Renal cortical epithelial cell (primary cell): ENCODE data around the gene UGT1A10. TPM values are rescaled to one million over a fixed set of nuclear protein-coding genes. Genes with fewer than 3 reads are reported as not detected.
A peak's percentile ranks its signal among the peaks of the same experiment; 100 is the strongest.
"Not testable (repeated sequence)": the region's sequence is repeated elsewhere in the genome, so short reads cannot be mapped to it uniquely, and the experiment has no call there.

Experiments
- DNase-seq: peaks from one replicate; pipeline ENCODE4 v3.0.0-alpha.2; 2011; ENCODE audit warnings: low read depth
- total RNA-seq: library from RNA; depleted of rRNA; stranded (reverse); fragments of >200 nt; gene quantifications from 2 replicates; pipeline ENCODE4 v1.2.3, GENCODE V29; 2014

The UGT1A10 gene
- total RNA-seq, 1 donor from 2014 or later = not detected

- not testable (repeated sequence) for DNase-seq
These were observed 19.7 kb downstream of the UGT1A10 start for GRCh38 chr2:233655943-233656342.

DNA sequence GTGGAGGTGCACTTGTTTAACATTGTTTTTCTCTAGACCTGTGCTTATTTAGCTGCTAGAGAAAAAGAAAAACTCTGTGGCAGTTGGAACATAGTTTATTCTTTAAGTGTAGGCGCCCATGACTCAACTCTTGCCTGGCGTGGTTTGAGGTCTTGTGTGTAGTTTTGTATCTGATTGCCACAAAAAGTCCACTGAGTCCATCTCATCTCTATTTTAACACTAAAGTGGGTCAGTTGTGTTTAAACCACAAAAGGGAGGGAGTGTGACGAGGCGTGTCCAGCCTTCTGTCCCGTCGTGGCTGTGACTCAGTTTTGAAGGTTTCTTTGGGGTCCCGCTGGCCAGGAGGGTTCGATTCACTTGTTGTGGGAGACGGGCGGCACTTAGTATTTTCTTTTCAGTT is 20.2 kb downstream of the UGT1A10 start:
- DNase-seq = no peak

- no peak for DNase-seq
These were observed 22.4 kb downstream of the UGT1A10 start for GRCh38 chr2:233658610-233659009.

DNA sequence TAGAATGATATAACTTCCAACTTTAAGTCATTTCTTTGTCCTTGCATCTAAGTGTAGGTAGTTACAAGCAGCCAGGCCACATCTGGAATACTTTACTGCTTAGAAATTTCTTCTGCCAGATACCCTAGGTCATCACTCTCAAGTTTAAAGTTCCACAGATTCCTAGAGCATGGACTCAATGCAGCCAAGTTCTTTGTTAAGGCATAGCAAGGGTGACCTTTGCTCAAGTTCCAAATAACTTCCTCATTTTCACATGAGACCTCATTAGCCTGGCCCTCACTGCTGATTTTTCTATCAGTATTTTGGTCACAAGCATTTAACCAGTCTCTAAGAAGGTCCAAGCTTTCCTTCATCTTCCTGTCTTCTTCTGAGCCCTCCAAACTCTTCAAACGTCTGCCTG is 27.7 kb downstream of the UGT1A10 start:
- no peak for DNase-seq

DNA sequence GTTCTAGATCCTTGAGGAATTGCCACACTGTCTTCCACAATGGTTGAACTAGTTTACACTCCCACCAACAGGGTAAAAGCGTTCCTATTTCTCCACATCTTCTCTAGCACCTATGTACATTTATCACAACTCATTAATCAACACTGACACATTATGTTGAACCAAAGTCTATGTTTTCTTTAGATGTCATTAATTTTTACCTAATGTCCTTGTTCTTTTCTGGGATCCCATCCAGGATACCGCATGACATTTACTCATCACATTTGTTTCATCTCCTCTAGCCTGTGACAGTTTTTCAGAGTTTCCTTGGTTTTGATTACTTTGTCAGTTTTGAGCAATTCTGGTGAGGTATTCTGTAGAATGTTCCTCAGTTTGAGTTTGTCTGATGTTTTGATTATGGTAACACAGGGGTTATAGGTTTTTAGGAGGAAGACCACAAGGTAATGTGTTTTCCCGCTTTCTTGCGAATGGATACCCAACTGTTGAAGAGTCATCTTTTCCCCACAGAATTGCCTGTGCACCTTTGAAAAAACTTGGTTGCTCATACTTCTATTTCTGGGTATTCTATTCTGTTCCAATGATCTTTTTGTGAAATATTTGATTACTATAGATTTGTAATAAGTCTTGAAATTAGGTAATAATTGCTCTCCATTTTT is 32.5 kb downstream of the UGT1A10 start:
- DNase-seq = peak; percentile 93

GRCh38 chr2:233671290-233672161 is 35.3 kb downstream of the UGT1A10 start, which contains the start of gene UGT1A9:
UGT1A9 (plus strand) TSS chr2:233671898; CDS start chr2:233671935, 37 bp downstream.
- DNase-seq = no peak

DNA sequence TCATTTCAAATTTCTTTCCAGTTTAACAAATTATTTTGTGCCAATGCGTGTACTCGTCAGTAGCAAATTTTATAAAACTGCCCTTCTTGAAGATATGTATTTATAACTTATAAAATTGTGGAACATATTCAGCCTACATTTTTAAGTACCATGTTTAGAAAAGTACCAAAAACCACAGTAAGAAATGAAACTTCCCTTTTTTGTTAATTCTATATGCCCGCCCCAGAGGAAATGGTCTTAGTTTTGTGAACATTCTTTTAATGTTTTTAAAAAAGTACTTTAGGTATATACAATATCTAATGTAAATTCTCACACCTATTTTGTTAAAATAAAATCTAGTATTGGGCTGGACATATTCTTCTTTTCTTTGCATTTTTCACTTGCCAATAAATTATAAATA is 36.6 kb downstream of the UGT1A10 start:
- no peak for DNase-seq

DNA sequence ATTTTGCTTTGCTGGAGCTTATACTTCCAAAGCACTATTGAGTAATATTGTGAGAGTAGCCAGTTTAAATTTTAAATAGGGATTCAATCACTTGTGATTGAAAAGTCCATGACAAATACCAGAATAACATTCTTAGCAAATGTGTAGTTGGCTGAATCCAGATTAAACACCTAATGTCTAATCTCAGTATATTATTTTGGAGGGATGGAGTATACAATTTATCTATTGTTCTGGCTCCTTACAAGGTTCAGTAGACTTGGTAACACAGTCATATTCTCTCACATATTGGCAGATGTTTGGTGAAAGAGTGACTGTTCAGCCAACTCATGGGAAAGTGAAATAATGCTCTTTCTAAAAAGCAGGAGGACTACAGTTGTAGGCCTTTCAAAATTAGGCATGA is 37.6 kb downstream of the UGT1A10 start:
- DNase-seq = peak; percentile 64

DNA sequence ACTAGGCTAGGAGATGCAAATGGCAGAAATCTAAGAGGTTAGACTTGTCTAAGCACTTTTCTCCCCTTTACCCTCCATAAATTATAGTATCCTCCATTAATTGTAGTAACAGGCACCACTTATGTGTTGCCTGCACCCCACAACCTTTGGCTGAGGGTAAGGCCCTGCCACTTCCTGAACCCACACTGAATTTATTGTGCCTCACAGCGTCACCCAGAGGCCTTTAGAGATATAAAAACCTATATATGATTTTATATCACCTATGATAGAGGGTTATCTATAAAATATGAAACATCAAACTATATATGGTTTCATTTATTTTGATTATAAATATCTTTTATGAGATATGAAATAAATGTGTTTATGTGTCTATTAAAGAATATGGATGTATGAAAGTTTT is 38.1 kb downstream of the UGT1A10 start:
- no peak for DNase-seq

DNA sequence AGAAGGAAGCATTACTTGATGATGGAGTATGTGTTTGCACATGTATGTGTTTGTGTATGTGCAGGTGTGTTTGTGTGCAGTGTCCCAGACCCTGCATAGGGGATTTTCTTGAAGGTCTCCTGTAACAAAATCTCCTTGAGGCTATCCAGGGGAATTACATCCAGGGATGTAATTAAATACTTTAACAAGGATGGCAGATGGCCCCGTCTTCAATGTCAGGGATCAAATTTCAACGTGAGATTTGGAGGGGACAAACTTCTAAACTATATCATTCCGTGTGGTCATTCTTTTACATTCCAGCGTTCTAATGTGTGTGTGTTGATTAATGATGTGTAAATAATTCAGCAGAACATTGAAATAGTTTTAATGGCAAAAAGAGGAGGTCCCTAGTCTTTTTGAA is 38.7 kb downstream of the UGT1A10 start:
- DNase-seq = no peak

GRCh38 chr2:233676046-233676445 is 39.8 kb downstream of the UGT1A10 start:
- DNase-seq = peak; percentile 73

GRCh38 chr2:233679196-233679595 is 42.9 kb downstream of the UGT1A10 start:
- DNase-seq = peak; percentile 50

DNA sequence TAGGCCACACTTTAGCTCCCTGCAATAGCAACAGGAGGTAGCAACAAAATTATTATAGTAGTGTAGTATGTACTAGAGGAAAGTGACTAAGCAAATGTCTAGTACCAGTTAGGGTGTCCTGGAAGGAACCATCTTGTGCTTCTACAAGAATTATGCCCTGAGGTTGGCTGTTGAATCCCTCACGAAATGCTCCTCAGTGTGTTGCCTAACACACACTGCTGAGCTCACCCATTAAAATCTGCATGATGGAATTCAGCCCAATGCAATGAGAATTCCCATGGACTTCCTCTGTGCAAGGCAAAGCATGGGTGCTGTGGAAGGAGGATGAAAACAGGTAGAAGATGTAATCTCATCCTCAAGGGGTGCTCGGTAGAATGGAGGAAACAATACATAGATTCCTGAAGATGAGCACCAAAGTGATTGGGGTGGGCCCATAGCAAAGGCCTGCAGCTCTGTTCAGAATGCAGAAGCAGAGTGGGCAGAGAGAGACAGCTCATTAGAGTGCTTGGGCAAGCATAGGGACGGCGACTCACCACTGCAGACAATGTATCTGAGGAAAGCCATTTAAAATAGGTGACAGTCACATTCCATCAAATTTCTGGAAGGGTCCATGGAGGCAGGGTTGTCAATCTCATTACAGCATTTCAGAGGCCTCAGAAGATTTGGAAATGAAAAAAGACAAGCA is 44.3 kb downstream of the UGT1A10 start:
- no peak for DNase-seq

- DNase-seq = no peak
These were observed 45.4 kb downstream of the UGT1A10 start, which contains the start of gene UGT1A7 for GRCh38 chr2:233681521-233682099. UGT1A7 (plus strand) TSS chr2:233681901; CDS start chr2:233681938, 37 bp downstream.

DNA sequence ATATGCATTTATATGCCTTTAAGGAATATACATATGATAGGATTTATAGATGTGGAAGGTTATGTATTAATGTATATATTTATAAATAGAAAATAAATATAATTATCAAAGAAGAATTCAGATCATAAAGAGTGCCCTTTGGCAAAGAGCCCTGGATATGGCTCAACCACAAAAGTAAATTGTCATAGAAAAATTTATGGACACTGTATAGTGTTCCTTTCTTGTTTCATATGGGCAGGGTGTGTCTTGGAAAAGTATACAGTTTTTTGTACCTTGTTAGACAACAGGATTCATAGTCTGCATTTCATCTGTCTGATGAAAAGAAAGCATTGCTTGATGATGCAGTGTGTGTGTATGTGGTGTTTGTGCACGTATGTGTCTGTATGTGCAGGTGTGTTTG is 48.4 kb downstream of the UGT1A10 start:
- no peak for DNase-seq

DNA sequence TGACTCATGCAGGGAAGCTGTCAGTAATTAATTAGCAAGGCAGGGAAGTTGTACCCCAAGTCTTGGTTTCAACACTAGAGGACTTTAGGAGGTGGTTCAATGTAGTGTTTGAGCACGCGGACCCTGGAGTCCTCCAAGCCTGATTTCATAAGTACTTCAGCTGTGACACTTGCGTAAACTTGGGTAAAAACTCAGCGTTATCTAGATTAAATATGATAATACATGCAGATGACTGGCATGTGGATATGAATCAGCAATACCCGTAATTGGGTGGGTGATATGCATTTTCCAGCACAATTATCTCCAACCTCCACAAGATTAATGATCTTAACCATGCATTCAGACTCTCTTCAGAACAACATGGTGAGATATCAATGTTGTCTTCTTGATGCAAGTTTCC is 50.7 kb downstream of the UGT1A10 start:
- DNase-seq = no peak

GRCh38 chr2:233688341-233688740 is 52.1 kb downstream of the UGT1A10 start:
- DNase-seq = no peak

GRCh38 chr2:233689031-233689430 is 52.8 kb downstream of the UGT1A10 start:
- DNase-seq = no peak

- DNase-seq = no peak
These were observed 53.3 kb downstream of the UGT1A10 start for GRCh38 chr2:233689501-233689900.

DNA sequence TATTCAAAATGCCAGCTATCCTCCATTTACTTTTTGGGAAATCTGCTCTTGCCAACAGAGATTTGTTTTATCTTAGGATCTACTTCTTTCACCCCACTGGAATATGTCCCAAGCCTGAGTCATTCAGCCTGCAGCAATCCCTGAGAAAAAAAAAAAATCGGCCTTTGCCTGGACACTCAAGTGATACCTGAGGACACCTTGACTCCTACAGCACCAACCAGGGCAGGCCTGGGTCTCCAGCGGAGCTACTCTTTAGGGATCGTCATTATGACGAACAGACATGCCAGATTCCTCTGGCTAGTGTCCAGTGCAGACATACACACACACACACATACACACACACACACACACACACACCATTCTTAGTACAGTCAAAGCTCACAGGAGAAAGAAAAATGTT is 54.2 kb downstream of the UGT1A10 start:
- DNase-seq = peak; percentile 62

- peak; percentile 66 for DNase-seq
These were observed 55.5 kb downstream of the UGT1A10 start for GRCh38 chr2:233691443-233692433.
